HG02973 (cell line): Measurements from ENCODE around the gene SPINK4.

Source experiments
- ATAC-seq: cut with Tn5 transposase; IDR thresholded peaks from one replicate; pipeline ENCODE4 v1.9.1; 2021; ENCODE audit warnings: moderate library complexity; ENCODE audit not compliant: unreplicated experiment

The SPINK4 gene

DNA sequence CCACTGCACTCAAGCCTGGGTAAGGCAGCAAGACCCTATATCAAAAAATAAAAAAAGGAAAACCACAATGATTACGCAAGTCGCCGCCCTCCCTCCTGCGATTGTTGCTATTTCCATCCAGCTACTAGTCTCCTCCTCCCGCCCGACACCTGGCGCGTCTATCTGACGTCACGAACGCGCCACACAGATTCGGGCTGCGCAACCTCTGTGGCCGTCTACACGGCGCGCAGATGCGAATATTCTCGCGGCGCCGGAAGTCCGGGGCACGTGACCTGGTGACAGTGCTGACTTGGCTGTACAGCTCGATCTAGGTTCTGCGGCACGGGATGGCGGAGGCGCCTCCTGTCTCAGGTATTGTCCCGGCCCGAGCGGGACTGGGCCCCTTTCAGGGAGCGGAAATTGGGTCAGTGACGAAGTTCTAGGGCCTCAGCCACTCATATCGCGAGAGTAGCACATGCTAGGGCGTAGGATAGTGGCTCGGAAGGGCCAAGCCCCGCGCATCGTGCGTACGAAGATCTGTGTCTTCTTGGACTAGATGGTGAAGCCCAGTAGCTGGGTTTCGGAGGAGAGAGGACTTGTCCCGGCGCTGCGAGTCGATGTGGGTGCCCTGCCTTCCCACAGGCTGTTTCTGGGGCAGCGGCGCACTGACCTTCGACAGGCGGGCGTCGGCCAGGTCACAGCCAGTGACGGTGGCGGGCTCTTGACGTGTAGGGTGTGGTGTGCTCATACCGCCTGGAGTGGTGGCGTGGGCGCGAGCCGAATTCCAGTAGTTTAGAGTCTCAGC, 50.5 kb downstream of the SPINK4 start, which contains the start of gene NFX1:
Gene NFX1 (plus strand): TSS at position 270 of the 784 bp plus-strand sequence. CDS start 57 bp downstream, at position 327.
- ATAC-seq, result peak; percentile 81

- ATAC-seq, result no peak
These were observed 51.0 kb downstream of the SPINK4 start for GRCh38 chr9:33291031-33291397.

DNA sequence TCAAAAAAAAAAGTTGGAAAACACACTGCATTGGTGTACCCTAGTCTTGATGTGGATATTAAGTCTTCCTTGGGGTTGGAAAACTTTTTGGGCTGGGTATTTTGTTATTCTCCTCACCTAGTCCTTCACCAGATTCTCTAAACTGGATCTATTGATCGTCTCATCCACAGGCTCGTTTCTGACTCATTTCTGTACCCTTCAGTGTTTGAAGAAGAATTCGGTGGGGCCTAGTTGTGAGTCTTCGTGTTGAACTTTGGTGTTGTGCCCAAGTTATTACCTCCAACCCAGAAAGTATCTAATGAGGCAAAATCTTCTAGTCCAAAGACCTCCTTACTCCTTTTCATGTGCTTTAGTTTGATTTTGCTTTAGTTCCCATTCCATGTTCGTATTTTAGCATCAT, 51.9 kb downstream of the SPINK4 start:
- ATAC-seq, result no peak

DNA sequence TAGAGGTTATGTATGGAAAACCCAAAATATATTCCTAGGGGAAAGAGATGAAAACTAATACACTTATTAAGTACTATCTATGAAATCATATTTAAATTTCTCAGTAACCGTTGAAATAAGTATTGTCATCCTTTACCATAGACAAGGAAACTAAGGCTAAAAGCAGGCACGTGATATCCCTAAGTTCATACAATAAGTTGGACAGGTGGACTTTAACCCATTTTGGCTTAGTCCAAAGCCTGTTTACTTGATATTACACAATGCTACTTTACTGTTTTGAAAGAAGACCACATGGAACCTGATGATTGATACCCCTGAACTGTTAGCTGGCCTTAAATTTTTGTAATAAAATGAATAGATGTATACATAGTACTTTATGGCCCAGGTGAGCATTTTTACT, 53.8 kb downstream of the SPINK4 start:
- no peak for ATAC-seq

DNA sequence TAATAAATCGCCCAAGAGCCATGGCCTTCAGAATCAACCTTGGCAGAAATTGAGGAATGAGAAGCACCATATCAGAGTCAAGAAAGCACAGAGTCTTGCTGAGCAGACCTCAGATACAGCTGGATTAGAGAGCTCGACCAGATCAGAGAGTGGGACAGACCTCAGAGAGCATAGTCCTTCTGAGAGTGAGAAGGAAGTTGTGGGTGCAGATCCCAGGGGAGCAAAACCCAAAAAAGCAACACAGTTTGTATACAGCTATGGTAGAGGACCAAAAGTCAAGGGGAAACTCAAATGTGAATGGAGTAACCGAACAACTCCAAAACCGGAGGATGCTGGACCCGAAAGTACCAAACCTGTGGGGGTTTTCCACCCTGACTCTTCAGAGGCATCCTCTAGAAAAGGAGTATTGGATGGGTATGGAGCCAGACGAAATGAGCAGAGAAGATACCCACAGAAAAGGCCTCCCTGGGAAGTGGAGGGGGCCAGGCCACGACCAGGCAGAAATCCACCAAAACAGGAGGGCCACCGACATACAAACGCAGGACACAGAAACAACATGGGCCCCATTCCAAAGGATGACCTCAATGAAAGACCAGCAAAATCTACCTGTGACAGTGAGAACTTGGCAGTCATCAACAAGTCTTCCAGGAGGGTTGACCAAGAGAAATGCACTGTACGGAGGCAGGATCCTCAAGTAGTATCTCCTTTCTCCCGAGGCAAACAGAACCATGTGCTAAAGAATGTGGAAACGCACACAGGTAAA, 54.9 kb downstream of the SPINK4 start:
- no peak for ATAC-seq

- peak; percentile 41 for ATAC-seq
These were observed 55.6 kb downstream of the SPINK4 start for GRCh38 chr9:33295571-33295970.

GRCh38 chr9:33297432-33297831, 57.5 kb downstream of the SPINK4 start:
- ATAC-seq, result peak; percentile 91
